Measurements from ENCODE around the gene CLEC10A.
"Not testable (repeated sequence)": the region's sequence is repeated elsewhere in the genome, so short reads cannot be mapped to it uniquely, and the experiment has no call there.

The CLEC10A gene

DNA sequence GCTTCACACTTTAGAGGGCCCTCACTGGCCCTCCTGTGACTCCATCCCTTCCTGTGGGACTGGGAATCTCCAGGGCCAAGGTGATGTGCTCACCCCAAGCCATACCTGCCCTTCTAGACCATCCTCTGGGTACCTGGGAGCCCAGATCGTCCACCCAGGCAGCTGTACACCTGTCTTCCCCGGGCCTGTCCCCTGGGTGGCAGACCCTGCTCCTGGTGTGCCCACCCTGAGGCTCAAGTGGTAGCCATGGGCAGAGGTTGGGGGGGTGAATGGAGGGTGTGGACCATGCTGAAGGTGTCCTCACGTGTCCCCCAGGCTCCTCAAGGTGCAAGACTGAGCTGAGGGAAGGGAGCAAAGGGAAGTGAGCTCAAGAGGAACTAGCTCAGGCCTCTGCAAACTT lies 9.3 kb downstream of the CLEC10A start:
- DNase-seq = no peak

DNA sequence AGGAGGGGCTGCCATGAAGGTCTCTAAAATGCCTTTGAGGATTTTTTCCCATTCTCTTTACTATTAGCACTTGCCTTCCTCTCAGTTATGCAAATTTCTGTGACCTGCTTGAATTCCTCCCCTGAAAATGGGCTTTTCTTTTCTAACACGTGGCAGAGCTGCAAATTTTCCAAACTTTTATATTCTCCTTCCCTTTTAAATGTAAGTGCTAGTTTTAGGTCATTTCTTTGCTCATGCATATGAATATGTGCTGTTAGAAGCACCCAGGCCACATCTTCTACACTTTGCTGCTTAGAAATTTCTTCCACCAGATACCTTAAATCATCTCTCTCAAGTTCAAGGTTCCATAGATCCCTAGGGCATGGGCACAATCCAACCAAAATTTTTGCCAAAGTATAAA lies 11.8 kb downstream of the CLEC10A start:
- no peak for DNase-seq

DNA sequence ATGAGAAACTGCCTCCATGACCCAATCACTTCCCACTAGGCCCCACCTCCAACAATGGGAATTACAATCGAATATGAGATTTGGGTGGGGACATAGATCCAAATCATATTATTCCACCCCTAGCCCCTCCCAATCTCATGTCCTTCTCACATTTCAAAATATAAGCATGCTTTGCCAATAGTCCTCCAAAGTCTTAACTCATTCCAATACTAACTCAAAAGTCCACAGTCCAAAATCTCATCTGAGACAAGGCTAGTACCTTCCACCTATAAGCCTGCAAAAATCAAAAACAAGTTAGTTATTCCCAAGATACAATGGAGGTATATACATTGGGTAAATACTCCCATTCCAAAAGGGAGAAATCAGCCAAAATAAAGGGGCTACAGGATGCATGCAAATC lies 12.9 kb downstream of the CLEC10A start:
- no peak for DNase-seq

DNA sequence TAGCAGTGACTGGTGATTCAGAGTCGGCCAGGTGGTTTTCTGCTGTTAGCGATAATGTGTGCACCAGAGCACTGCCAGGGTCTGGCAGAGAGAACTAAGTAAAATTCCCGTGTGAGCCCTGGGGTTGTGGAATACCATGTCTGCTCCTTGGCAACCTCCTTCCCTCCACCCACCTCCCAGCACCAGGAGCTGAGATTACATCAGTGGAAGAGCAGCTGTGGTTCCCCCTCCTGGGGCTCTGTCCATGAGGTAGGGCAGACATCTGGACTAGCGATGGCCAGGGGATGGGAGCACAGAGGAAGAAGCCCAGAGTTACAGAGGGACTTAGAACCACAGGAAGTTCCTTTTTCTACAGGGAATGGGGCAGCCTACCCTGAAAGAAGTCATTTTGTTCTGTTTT lies 15.8 kb downstream of the CLEC10A start:
- DNase-seq = no peak

DNA sequence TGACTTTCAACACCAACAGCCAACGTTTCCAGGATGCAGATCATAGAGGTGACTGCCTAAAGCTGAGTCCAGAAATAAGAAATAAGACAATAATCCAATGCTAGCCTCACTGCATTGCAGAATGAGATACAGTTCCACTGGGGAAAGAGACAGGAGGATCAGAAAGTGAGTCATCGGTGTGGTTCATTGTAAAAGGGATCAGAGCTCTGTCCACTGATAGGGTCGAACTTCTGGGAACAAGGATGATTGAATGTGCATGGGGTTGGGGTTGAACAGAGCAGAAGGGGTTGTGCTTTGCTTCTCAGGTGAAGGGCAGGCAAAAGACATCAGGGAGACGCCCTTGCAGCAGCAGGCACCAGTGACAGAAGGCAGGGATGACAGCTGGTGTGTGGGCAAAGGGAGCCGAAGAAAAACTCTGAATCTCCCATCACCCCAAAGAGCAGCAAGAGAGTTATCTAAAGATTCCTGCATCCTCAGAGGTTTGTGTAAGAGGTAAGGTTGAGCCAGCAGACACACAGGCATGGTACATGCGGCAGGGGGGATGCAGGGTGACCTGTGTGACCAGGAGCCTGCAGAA lies 16.4 kb downstream of the CLEC10A start:
- no peak for DNase-seq

DNA sequence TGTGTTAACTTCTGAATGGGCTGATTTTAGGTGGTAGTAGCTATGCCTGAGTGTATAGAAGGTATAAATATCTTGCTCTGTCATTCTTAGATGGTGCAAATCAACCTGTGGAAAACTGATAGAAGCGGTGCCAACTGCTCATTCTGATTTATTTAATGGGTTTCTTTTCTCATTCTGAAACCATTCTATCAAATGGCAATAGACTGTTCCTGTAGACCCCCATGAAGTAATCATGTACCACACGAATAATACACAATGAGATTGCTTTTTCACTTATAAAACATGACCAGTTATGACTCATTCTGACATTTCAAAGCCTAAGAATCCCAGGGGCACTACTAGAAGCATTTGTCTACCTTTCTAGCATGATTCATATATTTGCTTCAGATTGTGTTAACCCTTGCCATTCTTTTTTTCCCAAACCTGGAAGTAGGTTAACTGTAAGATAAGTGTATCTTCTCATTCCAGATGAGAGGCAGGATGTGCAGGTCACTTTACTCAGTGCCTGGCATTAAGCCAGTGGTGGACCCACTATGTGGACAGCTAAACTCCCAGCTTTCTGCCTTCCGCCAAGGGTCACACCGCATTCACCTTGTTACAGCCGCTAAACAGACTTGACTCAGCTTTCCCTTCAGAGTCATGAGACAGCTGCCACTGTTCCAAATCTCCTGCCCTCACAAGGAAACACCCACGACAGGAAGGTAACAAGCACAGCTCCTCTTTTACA lies 19.7 kb downstream of the CLEC10A start:
- no peak for DNase-seq

DNA sequence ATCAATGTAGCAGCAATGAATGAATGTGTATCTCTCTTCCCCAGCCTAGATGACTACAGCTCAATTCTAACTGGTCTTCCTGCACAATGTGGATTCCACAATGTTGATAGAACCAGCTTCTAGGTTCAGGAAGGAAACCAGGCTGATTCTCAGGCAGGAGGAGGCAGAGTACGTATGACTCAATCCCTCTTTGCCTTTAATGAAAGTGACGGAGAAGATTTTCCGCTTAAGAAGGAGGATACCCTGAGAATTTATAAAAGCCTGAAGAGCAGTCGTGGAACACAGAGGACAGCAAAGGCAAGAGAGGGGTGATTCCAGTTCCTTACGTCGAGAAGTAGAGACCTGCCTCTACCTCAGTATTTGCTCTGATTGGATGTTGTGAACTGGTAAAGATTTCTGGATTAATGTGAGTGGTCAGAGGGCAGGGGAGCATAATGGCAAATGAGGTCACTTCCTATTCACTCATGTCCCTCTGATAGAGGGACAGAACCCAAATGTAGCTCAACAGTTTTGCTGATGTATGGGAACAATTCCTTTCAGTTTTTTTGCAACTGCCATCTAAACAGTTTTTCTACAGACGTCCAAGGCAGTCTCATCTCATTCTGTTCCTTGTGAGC lies 21.1 kb downstream of the CLEC10A start:
- no peak for DNase-seq

DNA sequence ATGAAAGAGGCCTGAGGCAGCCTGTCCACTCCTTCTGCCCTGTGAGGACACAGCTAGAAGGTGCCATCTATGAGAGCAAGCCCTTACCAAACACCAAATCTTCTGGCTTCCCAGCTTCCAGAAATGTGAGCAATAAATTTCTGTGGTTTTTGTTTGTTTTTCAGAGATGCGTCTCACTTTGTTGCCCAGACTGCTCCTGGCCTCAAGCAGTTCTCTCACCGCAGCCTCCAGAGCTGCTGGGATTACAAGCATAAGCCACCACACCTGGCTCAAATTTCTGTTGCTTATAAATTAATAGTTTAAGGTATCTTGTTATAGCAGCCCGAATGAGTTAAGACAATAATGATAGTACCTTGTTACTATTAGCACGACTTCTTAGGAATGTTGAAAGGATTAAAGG lies 23.7 kb downstream of the CLEC10A start:
- DNase-seq = no peak

DNA sequence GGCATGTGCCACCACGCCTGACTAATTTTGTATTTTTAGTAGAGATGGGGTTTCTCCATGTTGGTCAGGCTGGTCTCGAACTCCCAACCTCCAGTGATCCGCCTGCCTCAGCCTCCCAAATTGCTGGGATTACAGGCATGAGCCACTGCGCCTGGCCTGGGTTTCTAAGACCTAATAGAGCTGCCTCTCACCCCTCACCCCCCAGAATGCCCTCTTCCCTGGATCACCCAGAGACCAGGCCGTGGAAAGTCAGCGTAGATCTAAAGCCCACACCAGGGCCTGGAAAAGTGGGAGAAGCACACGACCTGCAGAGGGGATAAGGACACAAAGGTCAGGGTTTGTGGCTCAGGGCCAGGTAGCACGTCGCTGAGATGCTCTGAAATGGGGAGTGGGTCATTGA lies 29.5 kb downstream of the CLEC10A start:
- not testable (repeated sequence) for DNase-seq

DNA sequence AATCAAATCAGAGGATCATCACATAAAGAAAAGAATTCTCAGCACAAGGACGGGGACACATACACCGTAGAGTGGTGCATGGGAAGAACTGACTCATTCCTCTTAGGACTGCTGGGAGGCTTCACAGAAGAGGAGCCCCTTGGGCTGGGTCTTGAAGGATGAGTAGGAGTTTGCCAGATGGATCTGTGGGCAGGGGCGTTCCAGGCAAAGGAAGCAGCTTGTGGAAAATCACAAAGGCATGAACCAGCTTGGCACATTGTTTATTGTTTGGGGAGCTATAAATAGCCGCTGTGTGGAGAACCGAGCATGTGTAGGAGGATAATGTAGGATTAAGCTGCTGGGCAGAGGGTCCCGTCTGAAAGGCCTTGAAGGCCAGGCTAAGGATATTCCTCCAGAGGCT lies 31.1 kb downstream of the CLEC10A start:
- DNase-seq = no peak

DNA sequence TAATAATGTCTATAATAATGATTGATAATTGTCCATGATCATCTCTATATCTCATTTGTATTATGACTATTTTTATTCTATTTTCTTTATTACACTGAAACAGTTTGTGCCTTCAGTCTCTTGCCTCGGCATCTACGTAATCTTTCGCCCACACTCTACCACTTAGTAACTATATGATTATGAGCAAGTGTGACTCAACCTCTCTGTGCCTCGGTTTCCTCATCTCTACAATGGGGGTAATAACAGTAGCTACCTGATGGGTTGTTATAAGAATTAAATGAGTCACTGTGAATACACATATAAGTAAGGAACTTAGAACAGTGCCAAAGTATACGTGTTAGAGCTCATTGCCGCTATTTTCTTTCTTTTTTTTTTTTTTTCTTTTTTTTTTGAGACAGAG lies 32.5 kb downstream of the CLEC10A start:
- no peak for DNase-seq

DNA sequence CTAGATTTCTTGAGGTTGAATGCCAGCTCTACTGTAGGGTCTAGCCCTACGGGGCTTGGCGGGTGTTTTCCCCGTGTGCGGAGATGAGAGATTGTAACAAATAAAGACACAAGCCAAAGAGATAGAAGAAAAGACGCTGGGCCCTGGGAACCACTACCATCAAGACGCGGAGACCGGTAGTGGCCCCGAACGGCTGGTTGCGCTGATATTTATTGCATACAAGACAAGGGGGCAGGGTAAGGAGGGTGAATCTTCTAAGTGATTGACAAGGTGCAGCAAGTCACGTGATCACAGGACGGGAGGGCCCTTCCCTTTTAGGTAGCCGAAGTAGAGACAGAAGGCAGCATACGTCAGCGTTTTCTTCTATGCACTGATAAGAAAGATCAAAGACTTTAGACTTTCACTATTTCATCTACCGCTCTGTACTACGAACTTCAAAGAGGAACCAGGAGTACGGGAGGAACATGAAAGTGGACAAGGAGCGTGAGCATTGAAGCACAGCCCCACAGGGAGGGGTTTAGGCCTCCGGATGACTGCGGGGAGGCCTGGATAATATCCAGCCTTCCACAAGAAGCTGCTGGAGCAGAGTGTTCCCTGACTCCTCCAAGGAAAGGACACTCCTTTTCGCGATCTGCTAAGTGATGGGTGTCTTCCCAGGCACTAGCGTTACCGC lies 33.2 kb downstream of the CLEC10A start:
- peak in 2 of 14 donors; percentile 8 to 86 for DNase-seq

DNA sequence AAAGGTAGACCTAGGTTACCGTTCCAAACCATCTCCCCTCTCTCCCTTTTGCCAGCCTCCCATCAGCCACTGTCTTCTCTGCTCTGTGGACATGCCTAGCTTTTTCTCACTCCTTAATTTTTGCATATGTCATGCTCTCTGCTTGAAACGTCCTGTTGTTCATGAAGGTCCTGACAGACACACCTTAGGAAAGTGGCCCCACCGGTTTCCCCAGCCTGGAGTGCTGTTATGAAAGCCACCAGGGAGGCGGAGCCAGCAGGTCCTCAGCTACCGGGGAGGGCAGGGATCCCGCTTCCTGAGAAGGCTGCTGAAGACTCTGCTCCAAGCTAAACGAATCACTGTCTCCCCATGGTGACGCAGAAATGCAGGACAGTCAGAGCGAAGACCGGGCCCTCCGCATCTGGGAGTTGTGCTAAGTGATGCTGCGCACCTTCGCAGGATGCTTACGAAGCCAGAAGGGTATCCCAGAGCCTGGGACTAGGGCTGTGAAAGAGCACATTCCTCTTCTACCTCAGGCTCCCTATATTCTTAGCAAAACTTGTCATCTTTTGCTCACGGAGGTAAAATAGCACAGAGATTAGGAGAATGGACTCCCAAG lies 33.8 kb downstream of the CLEC10A start:
- peak in 2 of 14 donors; percentile 9 to 81 for DNase-seq

DNA sequence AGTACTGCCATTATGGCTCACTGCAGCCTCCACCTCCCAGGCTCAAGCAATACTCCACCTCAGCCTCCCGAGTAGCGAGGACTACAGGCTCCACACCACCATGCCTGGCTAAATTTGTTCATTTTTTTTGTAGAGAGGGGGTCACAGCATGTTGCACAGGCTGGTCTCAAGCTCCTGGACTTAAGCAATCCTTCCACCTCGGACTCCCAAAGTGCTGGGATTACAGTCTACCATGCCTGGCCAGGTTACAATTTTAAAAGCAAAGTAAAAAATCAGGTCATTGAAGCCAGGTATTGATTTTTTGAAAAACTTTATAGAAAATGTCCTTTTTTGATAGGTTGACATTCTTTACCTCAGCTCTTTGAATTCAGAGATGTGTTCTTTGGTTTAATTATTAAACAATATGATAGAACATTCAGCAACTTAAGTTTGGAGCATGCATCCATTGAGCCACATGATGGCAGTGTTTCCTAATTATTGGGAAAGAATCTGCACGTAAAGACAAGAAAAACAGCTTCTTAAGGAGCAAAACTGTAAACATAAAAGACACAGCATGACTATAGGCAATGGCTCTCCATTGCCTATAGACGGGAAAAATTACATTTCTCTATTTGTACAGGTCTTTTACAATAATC lies 34.4 kb downstream of the CLEC10A start:
- peak in 1 of 14 donors; percentile 80 for DNase-seq

DNA sequence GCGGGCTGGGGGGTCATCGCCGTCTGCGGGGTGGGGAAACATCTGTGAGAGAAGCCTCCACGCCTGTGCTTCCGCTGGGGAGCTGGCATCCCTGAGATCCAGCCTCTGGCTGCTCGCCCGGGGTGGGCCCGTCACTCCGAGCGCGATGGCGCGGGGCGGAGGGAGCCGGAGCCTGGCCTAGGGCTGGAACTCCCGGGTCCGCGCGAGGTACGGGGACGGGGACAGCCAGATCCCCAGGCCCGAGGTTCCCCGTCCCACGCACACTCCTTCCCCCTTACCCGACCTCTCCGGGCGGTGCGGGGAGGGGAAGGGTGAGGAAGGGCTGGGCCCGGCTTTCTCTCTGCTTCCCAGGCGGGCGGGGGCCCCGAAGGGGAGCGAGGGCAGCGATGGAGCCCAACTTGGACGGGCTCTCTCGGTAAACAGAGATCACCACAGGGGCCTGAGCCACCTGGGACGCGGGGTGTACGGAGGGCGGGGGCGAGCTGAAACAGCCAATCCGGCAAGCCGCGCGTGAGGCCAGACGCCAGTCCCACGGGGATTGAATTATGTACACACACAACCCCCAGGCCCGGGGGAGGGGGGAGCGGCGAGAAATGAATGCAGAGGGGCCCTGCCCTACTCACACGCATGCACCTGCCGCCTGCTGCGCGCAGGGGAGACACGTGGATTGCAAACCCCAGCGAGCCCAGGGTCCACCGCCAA lies 36.4 kb downstream of the CLEC10A start, which contains the start of gene SLC16A11:
Gene SLC16A11, minus strand, starts transcription at position 596 of the 702 bp plus-strand sequence. Its CDS starts 579 bp downstream, at position 17.
- peak in 2 of 14 donors; percentile 26 to 51 for DNase-seq

DNA sequence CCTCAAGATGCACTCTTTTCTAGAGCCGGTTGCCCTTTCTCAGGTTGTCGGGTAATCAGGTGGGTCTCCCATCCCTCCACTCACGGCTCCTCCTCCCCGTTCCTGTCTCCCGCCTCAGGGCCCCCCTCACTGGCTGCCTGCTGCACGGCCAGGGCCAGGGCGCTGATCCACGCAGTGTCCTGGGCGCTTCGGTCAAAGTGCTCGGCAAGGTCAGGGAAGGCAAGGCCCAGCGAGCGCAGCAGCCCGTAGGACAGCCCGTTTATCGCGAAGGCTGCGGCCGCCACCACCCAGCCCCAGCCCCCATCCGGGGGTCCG lies 36.9 kb downstream of the CLEC10A start:
- no peak for DNase-seq

DNA sequence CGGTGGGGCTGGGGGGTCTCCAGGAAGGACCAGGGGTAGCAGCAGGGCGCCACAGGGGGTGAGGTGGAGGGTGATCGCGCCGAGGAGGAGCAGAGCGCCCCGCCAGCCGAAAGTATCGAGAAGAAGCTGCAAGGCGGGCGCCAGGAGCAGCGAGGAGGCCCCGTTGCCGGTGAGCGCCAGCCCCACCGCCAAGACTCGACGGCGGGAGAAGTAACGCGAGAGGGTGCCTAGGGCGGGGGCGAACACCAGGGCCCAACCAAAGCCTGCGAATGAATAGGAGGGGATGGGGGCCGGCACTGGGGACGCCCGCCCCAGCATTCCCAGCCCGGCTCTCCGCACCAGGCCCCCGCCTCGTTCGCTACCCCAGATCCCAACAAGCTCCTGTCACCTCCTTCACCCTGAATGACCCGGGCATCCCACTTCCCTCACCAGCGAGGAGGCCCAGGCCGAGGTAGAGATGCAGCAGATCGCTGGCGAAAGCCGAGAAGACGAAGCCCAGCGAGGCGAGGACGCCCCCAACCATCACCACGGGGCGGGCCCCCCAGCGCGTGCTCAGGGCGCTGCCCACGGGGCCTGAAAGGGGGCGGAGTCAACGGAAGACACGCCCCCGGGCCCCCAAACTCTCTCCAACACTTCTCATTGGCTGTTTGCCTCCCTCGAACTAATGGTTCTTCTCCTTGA lies 37.4 kb downstream of the CLEC10A start:
- peak in 2 of 14 donors; percentile 22 to 29 for DNase-seq

DNA sequence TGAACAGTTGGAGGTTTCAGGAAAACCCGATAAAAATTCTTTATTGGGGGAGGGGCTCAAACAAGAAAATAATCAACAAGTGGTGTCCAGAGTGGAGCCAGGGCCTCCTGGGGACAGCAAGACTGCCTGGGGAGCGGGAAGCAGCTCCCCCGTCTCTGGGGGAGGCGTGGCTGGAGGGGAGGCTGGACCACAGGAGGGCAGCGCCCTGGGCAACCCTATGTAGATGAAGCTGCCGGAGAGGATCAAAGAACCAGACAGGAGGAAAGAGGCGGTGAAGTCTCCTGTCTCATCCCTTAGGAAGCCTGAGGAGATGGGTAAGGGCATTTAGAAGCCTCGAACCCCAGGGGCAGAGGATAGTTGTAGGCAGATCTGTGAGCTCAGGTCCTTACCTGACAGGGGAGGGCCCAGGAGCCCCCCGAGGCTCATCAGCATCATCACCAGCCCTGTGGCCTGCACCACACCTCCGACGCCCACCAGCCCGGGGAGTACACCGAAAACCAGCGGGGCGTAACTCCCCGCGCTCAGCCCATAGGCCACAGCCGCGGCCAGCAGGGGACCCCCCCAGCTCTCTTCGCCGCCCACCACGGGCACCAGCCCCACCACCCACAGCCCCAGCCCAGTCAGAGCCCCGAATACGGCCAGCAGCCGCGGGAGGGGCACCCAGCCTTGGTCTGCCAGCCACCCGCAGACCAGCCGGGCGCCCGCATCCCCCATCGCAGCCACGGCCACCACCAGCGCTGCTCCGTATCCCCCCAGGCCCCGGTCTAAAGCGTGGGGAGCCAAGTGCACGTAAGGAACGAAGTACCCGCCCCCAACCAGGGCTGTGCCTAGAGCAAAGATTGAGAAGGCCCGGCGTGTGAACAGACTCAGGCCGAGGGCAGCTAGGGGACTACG lies 38.2 kb downstream of the CLEC10A start:
- DNase-seq = peak in 1 of 14 donors; percentile 7

DNA sequence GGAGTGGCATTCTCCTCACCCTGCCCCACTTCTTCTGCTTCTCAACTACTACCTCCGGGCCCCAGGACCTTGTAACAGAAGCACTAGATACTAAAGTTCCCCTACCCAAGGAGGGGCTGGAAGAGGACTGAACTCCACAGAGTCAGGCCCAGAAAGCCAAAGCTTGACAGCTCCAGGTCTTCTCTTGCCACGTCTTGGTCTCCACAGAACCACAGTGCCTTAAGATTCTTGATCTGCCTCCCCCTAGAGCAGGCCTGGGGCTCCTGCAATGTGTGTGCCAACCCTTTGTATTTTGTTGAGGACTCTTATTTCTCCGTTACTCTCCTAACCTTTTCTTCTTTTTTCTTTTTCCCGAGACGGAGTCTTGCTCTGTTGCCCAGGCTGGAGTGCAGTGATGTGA lies 40.2 kb downstream of the CLEC10A start:
- no peak for DNase-seq
